Lower leg skin (tissue), 4 donors: Measurements from ENCODE around the gene NCAM2. TPM values are rescaled to one million over a fixed set of nuclear protein-coding genes. Genes with fewer than 3 reads are reported as not detected.

ENCODE experiments used
- DNase-seq, 2 donors: peaks; one replicate each; pipeline ENCODE4 v3.0.0-alpha.2; 2019; ENCODE audit warnings: low spot score in 2 of 2
- H3K4me3 ChIP-seq: fragments of 200-600 bp; sonication (generic); 2 replicates; pipeline ENCODE4 v1.5.1; 2017; ENCODE audit warnings: mild to moderate bottlenecking, low read depth; ENCODE audit not compliant: poor library complexity, severe bottlenecking
- POLR2A ChIP-seq, 2 donors: fragments of 450-650 bp; IDR thresholded peaks; one replicate each; pipeline ENCODE4 v1.6.1; 2016 to 2017; ENCODE audit warnings: antibody characterized with exemption in 2 of 2, mild to moderate bottlenecking in 1 of 2, moderate library complexity in 1 of 2
- WGBS, 2 donors: methylation state at CpG; one replicate each; pipeline ENCODE4 v1.1.5; 2018; 5-methylcytosine and 5-hydroxymethylcytosine counted together
- intact Hi-C: fragments of 100-400 bp; cut with DNase I; formaldehyde crosslinking; loops from one replicate; pipeline ENCODE4 v1.15.0; 2023; ENCODE audit warnings: low total_unique reads
- total RNA-seq, 4 donors: library from RNA; depleted of rRNA; stranded (reverse); fragments of >200 nt; gene quantifications; one replicate each; pipeline ENCODE4 v1.1.0, GENCODE V29; 2016
- TF ChIP-seq, protein P1 (sequence below), 3 donors: fragments of 450-650 bp; IDR thresholded peaks; one replicate each; pipeline ENCODE4 v1.5.1; 2016; ENCODE audit warnings: antibody characterized with exemption in 3 of 3, mild to moderate bottlenecking in 3 of 3, moderate library complexity in 2 of 3

The NCAM2 gene
- total RNA-seq, 4 donors from 2014 or later = 0.61 to 3.2 (median 0.91) TPM

DNA sequence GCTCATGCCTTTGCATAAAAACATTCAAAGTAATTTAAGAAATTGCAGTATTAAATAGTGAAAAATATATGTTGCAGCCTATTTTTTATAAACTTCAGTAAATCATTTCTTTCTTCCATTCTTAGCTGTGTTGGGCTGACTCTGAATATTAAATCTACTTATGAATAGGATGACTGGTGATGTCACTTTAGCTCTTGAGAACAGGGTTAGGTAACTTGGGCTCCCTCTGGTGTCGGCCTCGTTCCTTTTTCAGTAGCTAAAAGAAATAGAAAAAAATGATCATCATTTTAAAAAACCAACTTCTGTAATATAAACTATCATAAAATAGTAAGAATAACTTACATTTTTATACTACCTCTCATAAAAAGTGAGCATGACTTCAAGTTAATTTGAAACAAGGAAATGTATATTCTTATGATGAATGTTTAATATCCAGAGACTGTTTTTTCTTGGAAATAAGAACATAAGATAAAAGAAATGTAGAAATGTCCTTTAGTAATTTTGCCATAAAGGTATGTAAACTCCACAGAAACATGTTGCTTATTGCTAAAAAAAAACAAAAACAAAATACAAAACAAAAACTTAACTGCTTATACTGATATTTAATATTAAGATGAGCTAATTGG, 26.8 kb upstream of the NCAM2 start:
- no peak for TF ChIP-seq POLR2A (IDR thresholded peaks at IDR 0.05)
- TF ChIP-seq, protein P1, sequence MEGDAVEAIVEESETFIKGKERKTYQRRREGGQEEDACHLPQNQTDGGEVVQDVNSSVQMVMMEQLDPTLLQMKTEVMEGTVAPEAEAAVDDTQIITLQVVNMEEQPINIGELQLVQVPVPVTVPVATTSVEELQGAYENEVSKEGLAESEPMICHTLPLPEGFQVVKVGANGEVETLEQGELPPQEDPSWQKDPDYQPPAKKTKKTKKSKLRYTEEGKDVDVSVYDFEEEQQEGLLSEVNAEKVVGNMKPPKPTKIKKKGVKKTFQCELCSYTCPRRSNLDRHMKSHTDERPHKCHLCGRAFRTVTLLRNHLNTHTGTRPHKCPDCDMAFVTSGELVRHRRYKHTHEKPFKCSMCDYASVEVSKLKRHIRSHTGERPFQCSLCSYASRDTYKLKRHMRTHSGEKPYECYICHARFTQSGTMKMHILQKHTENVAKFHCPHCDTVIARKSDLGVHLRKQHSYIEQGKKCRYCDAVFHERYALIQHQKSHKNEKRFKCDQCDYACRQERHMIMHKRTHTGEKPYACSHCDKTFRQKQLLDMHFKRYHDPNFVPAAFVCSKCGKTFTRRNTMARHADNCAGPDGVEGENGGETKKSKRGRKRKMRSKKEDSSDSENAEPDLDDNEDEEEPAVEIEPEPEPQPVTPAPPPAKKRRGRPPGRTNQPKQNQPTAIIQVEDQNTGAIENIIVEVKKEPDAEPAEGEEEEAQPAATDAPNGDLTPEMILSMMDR (IDR thresholded peaks at IDR 0.05) = no peak
- no peak overlapping the region for H3K4me3 ChIP-seq
- 0 to 2% methylated on average over 2 of the region's 2 CpGs for WGBS, 2 donors
- intact Hi-C loops = no loop called here
- peak in 1 of 2 donors; percentile 18 for DNase-seq

DNA sequence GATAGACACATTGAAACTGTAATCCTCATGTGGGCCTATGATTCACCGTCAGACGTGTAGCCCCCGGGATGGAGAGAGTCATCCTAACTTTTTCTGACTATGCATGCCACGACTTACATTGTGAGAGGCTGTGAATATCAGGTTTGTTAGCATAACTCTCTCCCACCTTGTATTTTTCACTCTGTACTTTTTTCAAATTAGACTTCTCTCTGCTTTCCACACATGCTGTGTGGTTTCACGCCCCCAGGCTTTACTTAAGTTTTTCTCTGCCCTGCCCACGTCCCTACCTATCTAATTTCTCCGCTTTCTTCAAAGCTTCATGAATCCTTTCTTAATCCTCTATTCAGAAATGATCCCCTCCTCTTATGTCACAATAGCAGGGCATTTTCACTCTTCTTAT, 3.4 kb upstream of the NCAM2 start:
- TF ChIP-seq POLR2A (IDR thresholded peaks at IDR 0.05) = no peak
- TF ChIP-seq, protein P1 (IDR thresholded peaks at IDR 0.05) = no peak
- intact Hi-C loops = no loop called here
- WGBS, 2 donors = 79 to 81% methylated on average over 7 of the region's 7 CpGs

DNA sequence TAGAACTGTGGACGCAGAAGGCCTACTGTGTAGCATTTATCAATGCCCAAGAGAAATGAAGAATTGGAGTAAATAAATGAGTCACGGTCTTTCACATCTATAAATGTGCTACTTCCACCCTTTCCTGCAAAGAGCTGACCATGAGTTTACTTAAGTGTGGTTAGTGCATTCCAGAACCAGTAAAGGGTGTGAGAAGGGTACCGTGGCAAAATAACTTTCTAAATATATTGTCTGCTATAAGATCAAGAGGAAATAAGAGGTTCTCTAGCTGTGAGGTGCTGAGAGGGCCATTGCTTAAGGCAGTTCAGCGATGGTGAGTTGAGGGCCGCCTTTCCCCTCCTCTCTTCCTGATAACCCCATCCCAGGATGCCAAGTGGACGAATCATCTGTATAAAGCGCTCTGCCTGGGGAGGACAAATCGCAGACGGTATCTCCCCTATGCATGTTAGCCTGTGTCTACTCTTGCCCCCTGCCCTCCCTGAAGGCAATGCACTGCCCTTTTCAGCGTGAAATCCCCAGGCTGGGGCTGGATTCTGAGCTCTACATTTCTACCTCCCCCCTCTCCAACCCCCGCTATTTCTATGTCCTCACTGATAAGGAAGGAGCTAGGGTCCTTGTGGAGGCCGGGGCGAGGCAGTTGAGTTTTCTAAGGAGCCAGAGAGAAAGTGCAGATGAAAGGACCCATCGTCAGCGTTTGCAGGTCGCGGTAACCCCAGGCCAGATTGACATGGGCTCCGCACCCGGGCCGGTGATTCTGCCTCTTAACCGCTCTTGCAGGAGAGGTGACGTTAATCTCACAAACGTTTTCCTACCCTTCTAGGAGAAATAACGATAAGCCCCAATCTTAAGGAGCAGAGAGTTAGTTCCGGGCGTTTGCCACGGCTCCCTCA, 1.5 kb upstream of the NCAM2 start:
- no peak for DNase-seq
- TF ChIP-seq, protein P1 (IDR thresholded peaks at IDR 0.05) = no peak
- no peak overlapping the region for H3K4me3 ChIP-seq
- intact Hi-C loops = no loop called here
- whole genome bisulfite sequencing, 2 donors = 56 to 58% methylated on average over 27 of the region's 27 CpGs

More for the DNA sequence above, 3.4 kb upstream of the NCAM2 start:
- no peak for DNase-seq
- no peak overlapping the region for H3K4me3 ChIP-seq

- DNase-seq = no peak
These were observed 936 bp upstream of the NCAM2 start for GRCh38 chr21:20997311-20997635.

GRCh38 chr21:20998456-20998789, 214 bp downstream of the NCAM2 start:
- 0 to 2% methylated on average over 14 of the region's 14 CpGs for WGBS, 2 donors
- no peak for DNase-seq
- TF ChIP-seq POLR2A (IDR thresholded peaks at IDR 0.05) = no peak
- TF ChIP-seq, protein P1 (IDR thresholded peaks at IDR 0.05) = no peak
- intact Hi-C loops = no loop called here
- H3K4me3 ChIP-seq = peak overlapping the region; percentile 34

More at GRCh38 chr21:20997311-20997635, 936 bp upstream of the NCAM2 start:
- TF ChIP-seq, protein P1 (IDR thresholded peaks at IDR 0.05) = no peak
- no peak for TF ChIP-seq POLR2A (IDR thresholded peaks at IDR 0.05)
- H3K4me3 ChIP-seq = no peak overlapping the region
- WGBS, 2 donors = 4 to 14% methylated on average over 20 of the region's 20 CpGs
- intact Hi-C loops = no loop called here
